GM13977 (cell line): ENCODE measurements around the gene OXNAD1.

ENCODE experiments used
- DNase-seq: peaks from one replicate; pipeline ENCODE4 v3.0.0; 2012; ENCODE audit warnings: low spot score
- in situ Hi-C: fragments of 300-500 bp; cut with MboI; formaldehyde crosslinking; loops from one replicate; pipeline ENCODE4 v1.12.0; 2022; ENCODE audit warnings: low sequenced_read_pairs, low pct_unique_long_range_greater_than_20kb, mixed read lengths, inconsistent platforms; ENCODE audit not compliant: unreplicated experiment
- TF ChIP-seq, protein P1 (sequence below): IDR thresholded peaks from 2 replicates; pipeline ENCODE4 v1.5.1; 2012; ENCODE audit warnings: mild to moderate bottlenecking, control low read depth; ENCODE audit not compliant: insufficient read depth; ENCODE audit errors: extremely low read depth, missing control alignments

Gene OXNAD1

DNA sequence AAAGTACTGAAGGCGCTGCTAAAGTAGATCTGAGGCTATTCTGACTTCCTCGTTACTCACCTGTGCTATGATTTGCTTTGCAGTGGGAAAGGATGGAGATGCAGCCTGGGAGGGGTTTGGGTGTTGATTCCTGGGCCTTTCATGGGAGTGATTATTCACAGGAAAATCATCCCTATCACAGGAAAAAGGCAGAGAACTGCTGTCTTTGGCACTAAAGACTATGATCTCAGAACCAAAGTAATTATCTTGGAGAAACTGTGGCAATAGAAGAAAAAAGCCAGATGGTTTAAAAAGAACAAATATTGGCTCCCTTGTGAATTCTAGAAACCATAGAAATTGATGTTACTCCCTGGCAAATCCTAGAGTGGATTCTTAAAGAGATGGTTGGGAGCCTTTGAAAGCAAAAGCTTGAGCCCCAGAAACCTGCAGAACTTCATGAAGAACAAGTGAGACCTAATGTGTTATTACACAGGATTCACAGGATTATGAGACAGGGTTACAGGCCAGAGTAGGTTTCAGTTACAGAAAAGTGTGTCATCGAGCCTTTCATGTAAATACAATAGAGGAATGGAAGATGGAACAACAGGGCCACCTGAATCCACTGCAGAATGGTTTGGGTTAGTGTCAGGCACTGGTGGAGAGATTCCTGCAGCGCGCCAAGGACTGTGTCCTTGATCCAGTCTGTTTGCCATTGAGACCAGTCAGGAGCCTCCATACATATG lies 85.7 kb downstream of the OXNAD1 start:
- in situ Hi-C loops: no loop called here
- DNase-seq: no peak
- TF ChIP-seq, protein P1, sequence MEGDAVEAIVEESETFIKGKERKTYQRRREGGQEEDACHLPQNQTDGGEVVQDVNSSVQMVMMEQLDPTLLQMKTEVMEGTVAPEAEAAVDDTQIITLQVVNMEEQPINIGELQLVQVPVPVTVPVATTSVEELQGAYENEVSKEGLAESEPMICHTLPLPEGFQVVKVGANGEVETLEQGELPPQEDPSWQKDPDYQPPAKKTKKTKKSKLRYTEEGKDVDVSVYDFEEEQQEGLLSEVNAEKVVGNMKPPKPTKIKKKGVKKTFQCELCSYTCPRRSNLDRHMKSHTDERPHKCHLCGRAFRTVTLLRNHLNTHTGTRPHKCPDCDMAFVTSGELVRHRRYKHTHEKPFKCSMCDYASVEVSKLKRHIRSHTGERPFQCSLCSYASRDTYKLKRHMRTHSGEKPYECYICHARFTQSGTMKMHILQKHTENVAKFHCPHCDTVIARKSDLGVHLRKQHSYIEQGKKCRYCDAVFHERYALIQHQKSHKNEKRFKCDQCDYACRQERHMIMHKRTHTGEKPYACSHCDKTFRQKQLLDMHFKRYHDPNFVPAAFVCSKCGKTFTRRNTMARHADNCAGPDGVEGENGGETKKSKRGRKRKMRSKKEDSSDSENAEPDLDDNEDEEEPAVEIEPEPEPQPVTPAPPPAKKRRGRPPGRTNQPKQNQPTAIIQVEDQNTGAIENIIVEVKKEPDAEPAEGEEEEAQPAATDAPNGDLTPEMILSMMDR: no peak

DNA sequence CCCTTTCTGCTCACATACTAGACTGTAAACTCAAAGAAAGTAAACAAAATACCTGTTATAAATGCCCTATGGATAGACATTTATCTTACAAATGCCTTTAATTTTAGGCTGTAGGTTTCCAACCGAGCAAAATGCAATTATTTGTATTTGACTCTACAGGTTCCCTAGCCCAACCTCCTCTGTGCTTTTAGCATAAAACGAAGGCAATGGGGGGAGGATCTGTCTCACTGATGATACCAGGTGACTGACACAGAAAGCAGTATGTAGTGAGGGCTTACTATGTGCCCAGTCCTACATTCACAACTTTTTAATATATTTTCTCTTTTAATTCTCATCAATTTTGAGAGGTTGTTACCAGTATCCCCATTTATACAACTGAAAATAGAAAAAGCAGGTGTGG lies 87.4 kb downstream of the OXNAD1 start:
- in situ Hi-C loops: no loop called here

DNA sequence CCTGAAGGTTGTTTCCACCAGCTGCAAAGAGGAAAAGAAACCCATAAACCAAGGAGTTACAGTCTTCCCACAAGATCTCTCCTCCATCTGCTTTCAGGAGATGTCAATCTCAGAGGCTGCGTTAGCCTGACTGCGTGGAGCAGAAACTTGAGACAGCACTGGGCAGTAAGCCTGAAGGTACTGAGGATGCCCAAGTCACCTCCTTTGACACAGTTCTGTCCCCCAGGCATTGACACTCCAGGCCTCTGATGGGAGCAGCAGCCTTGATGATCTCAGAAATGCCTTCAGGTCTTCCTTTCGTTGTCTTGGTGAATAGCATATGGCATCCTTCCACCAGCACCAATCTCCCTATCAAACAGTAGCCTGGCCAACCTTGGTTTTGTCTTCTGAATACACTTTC lies 89.3 kb downstream of the OXNAD1 start:
- DNase-seq: no peak
- TF ChIP-seq, protein P1: no peak
- in situ Hi-C loops: no loop called here

More for the DNA sequence above, 87.4 kb downstream of the OXNAD1 start:
- TF ChIP-seq, protein P1: no peak
- DNase-seq: no peak
